IPS-NIHi7 (cell line): ENCODE results near the gene MRPL36.
"Not testable (repeated sequence)": the region's sequence is repeated elsewhere in the genome, so short reads cannot be mapped to it uniquely, and the experiment has no call there.

Experiments
- DNase-seq: peaks from one replicate; pipeline ENCODE4 v3.0.0; 2012; ENCODE audit warnings: mixed read lengths; ENCODE audit errors: extremely low spot score

MRPL36 gene

DNA sequence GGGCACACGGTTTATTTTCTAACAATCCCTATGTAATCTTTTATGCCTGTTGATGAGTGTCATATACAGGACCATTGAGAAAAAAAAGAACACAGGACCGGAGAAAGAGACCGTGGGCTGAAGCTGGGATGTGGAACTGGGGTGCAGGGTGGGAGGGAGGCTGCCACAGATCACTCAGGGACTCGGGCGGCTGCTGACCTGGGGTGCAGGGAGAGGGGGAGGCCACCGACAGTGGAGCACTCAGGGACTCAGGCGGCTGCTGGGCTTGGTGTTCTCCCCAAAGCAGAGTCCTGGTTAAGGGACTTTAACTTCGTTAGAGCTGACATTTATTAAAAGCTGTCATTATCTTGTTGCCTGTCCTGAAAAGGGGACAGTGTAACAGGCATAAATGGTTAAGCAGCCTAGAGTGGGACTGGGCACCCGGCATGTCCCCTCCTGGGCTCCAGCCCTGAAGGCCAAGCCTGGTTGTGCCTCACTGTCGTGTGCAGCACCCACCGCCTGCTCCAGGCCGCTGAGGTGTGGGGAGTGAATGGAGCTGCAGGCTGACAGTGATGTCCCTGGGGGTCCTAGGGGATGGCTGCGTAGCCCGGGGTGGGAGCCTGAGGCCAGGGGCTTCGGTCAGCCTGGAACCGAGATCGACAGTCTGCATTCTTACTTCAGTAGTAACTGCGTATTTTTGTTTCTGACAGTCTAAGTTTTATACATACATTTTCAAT is 15.6 kb upstream of the MRPL36 start:
- DNase-seq, result no peak

DNA sequence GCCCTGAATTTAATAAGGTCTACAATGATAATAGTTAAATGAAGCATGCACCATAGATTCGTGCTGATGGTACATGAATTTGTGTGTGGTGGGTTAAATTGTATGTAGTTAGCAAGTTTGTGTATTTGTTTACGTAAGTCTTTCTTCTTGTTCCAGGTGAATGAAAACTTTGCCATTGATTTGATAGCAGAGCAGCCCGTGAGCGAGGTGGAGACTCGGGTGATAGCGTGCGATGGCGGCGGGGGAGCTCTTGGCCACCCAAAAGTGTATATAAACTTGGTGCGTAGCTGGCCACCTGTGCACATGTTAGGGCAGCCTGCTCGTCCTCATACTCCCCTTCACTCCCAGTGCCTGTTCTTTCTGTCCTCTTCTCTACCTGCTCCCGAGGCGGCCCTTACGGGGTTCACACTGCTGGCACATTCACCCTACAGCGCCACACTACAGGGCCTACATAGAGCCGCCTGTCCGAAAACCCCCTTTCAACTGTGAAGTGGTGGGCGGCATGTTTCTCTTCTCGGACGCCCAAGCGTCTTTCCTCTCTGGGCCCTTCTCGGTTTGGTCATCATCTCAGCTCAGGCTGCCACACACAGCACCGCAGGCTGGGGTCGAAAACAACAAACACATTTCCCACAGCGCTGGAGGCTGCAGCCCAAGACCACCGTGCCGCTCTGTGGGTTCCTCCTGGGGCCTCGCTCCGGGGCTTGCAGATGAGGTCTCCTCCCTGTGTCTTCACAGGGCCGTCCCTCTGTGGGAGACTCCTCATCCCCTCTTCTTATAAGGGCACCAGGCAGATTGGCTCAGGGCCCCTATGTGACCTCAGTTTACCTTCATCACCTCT is 14.8 kb upstream of the MRPL36 start:
- DNase-seq, result no peak

DNA sequence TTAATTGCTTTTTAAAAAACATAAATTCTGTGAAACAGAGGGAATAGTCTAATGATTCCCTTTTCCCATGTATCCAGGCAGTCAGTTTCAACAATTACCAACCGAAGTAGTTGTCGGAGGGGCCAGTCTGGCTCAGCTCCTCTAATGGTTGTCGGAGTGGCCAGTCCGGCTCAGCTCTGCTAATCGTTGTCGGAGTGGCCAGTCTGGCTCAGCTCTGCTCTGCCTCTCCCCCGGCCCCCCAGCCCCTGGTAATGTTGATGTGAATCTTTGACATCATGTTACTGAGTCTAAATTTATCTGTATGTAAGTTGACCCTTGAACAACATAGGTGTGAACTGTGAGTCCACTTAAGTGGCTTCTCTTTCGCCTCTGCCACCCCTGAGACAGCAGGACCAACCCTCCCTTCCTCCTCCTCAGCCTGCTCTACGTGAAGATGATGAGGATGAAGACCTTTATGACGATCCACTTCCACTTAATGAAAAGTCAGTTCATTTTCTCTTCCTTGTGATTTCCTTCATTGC is 11.0 kb upstream of the MRPL36 start:
- no peak for DNase-seq

DNA sequence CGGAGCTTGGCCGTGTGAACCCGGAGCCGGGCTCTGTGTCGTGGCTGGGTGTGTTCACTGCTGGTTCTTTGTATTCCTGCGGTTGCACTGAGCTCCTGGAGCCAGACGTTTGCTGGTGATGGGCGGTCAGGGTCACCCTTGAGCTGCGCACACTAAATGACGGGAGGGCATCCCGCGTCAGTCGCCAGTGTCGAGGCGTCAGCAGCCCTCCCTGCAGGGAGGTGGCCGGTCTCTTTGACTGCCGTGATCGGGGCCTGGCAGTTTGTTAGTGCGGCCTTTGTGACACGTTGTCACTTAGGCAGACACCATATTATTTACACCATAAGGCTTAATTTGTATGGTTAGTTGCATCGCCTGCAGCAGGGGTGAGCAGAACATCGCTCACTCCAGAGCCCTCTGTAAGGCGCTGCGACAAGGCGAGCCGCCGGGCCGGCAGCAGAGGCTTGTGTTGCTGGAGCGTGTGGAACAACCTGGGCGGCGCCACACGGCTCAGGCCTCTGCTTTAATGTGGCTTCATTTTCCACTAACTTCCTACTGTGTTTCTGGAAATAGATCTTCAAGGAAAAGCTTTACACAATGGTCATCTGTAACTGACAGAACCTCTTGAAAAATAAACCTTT is 9.9 kb upstream of the MRPL36 start:
- DNase-seq, result no peak

DNA sequence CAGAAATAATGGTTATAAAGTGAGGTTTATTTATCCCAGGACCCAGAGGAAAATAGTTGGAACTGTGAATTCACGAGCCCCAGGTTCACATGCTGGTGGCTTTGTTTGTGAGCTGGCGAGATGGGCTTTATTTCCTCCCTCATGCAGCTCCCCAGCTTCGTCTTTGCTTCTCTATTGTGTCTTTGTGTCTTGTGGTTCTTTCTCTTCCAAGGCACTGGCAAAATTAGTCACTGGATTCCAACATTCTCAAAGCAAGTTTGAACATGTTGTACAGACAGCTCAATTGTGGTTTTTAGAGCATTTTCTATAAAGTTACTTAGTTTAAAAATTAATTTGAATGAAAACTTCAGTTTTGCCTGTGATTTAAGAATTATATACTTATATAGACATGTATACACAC is 8.8 kb upstream of the MRPL36 start:
- DNase-seq, result no peak

DNA sequence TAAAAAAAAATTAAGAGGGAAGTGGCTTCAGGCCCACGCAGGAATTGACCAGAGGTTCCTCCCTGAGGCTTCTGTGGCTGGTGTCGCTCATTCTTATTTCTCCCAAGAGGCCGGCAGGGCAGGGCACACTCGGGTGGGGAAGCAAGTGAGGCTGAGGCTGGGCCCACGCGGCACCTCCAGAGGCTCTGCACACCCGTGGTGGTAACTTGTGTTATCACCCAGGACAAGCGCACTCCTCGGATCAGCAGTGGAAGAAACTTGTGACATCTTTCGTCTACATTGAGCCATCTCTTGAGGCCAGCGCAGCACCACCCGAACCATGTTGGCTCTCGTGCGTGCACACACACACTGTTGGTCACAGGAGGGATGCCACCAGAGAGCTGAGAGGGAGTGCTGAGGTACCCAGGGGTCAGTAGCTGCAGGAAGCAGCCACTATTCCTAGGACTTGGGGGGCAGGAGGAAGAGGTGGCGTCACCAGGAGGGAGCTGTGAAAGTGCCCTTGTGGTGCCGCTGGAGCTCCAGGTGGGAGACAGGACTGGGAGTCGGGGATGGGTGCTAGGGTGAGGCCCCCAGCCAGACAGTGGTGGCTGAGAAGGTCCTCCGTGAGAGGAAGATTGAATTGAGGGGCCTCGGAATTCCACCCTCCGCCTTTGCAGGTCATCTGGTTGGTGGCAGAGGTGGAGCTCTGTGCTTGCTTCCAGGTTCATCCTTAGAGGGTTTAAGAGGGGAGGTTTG is 8.0 kb upstream of the MRPL36 start:
- DNase-seq, result no peak

GRCh38 chr5:1806974-1807373 is 7.3 kb upstream of the MRPL36 start:
- no peak for DNase-seq

DNA sequence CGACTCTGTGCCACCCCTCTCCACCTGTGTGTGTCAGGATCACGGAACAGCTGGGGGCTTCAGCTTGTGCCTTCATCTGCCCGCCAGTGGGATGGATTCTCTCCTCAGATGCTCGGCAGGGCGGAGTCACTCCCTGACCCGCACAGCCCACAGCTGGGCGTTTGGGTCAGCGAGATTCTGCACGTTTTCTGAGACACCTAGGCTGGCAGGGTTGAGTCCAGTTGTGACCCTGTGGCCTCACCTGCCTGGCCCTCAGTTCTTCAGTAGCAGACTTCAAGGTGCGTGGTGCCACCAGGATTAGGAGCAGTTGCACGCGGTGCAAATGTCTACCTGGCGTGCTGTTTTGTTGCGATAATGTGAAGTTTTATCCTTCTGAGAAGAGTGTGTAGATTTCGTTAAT is 6.6 kb upstream of the MRPL36 start:
- DNase-seq, result no peak

DNA sequence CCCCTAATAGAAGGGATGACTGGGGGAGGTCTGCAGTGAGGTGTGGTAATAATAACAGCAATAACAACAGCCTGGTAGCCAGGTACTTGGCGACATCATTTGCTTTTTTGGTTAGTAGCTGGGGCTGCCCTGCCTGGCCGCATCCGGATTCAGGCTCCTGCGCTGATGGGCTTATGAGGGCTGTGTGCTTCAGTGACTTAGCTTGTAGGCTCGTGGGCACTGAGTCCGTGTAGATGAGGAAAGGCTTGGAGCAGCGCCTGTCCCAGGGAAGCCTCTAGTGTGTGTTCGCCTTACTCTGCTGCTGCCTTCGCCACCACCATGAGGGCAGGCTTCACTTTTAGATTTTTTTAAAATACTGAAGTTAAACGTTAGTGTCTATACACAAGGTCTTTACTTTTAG is 6.1 kb upstream of the MRPL36 start:
- DNase-seq, result no peak

DNA sequence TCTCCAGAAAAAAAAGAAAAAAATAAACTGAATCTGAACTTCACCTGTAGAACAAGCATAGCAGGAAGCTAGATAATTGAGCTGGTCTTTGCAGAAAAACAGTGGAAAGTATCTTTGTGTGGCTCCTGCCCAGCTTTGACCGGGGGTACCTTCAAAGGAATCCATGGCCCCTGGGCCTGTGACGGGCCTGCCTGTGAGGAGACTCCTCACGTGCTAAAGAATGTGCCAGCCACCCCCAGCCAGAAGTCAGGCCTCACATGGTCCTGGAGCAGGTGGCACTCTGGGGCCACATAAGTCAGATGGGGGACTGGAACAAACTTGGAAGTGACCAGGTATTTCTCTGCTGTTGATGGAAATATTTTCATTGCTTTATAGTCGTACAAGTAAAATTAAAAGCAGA is 5.7 kb upstream of the MRPL36 start:
- no peak for DNase-seq

- DNase-seq, result no peak
Measured at GRCh38 chr5:1804001-1804690, 4.5 kb upstream of the MRPL36 start.

DNA sequence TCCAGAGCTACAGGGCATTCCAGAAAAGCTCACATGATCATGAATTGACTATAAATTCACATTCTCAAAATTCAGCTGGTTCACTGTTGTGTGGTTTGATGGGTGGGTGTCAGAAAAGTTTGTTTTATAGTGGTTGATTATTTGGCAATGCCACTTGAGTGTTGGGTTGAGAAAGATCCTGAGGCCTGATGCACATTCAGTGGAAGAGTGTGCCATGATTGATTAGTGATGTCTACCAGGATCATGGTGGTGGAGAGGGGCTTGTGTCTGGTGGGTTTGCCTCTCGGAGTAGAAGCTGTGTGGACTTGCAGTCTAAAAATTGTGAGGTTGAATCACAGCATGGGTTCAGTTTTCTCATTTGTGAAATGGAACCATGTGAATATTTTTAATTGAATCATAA is 3.6 kb upstream of the MRPL36 start:
- no peak for DNase-seq

DNA sequence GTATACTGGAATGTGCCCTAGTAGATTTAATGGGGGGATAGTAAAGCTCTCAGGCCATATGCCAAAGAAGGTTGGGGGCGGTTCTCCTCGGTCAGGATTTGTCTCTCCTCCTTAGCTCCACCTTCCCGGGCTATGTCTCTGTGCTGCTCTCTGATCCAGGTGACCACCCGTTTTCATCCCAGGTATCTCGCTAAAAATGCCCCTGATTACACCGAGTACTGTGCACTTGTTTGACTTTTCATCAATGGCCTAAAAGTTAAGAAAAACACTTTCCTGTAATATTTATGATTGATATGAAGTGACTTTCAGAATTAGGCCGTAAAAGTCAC is 2.3 kb upstream of the MRPL36 start:
- DNase-seq, result peak; percentile 60

DNA sequence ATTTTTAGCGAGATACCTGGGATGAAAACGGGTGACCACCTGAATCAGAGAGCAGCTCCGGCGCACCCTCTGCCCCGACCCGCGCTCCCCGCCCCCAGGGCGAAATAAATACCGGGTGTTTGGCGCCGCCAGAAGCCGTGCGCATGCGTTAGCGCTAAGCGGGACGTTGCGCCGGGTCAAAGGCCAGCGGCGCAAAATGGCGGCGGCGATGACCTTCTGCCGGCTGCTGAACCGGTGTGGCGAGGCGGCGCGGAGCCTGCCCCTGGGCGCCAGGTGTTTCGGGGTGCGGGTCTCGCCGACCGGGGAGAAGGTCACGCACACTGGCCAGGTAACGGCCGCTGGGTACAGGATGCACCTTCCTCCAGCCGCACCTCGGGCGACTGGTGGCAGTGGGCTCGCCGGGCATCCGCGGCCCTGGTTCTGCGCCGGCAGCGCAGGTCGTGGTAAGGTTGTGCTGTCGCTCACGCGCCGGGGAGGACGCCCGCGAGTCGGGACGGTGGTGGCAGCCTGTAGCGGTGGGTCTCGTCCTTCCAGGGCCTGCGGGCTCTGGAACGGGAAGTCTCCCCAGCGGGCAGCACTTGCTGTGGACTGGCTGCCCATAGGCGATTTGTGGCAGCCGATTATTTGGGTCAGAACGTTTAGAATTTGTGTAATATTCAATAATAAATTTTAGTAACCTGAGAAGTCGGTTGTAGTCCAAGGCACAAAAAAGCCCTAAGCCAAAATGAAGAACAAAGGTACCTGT is 1.8 kb upstream of the MRPL36 start, which contains the start of gene NDUFS6:
Gene NDUFS6, plus strand, starts transcription at position 186 of the 745 bp plus-strand sequence. Its CDS starts 11 bp downstream, at position 197.
- peak; percentile 82 for DNase-seq

DNA sequence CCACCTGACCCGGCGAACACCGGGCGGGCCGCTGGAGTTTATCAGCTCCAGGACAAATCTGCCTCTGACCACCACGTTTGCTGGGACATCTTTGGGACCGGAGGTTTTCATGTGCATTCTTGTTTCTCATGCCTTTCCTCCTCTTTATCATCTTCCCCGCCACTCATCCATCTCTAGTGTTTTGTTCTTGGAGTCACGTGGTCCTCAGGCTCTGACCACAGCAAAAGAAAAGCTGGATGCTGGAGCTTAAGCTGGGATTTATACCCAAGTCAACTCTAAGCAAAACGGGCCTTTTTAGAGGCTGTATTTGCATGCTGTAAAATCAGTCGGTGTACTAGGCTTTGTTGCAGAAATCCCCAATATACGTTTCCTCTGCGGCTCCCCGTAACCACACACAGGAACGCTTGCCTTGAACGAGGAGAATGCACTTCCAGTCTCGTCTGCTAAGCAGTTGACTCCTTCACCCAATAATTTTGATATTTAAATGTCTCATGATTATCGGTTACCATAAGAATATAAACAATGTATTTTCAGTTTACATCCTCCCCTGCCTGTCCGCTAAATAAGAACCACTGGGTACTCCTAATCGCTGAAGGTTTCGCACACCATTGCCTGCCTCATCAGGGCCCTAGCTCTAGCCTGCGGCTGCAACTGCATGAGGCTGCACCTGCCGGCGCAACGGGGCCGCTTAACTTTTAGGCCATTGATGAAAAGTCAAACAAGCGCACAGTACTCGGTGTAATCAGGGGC is 1.0 kb upstream of the MRPL36 start:
- no peak for DNase-seq

DNA sequence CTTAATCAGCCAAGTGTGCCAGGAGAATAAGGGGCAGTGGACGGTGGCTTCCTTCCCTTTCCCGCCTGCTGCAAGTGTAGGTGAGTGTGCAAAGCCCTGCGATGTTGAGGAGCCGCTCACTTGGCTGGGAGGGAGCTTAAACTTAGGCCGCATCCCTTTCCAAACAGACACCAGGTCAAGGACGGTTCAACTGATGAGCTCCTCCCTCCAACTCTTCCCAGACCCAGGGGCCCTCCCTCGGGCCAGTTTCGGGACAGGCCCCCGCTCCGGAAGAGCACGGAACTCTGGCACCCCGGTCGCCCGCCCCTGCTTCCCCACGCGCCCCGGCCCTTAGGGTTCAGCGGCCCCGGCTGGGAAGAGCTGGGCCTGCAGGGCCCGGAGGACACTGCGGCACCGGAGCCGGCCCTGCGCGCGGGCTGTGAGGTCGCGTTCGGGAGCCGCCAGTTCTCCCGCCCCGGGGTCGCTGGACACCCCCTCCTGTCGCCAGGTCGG is 481 bp downstream of the MRPL36 start:
- peak; percentile 35 for DNase-seq

GRCh38 chr5:1798589-1798988 is 1.0 kb downstream of the MRPL36 start:
- DNase-seq, result not testable (repeated sequence)

DNA sequence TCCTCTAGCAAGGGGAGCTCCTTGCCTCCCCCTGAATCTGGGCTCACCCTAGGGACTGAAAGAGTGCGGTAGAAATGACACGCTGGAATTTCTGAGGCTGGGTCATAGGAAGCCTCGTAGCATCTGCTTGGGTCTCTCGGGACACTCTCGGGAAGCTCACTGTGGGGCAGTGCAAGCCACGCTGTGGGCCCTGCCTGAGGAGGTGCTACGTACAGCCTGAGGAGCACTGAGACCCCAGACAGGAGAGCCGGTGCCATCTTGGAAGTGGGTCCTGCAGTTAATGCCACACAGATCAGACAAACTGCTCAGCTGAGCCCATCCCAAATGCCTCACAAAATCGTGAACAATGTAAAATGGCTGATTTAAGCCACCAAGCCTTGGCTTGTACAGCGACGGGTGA is 1.8 kb downstream of the MRPL36 start:
- no peak for DNase-seq

GRCh38 chr5:1797103-1797800 is 2.4 kb downstream of the MRPL36 start:
- no peak for DNase-seq
